ENCODE results near the gene FBXL19. TPM values are rescaled to one million over a fixed set of nuclear protein-coding genes. Genes with fewer than 3 reads are reported as not detected.

The FBXL19 gene
- polyA plus RNA-seq, 1 of the 3 experiments (the other 2 are of a cell fraction) = 20.6 TPM

- no peak for TF ChIP-seq EZH2phosphoT487 (IDR thresholded peaks at IDR 0.05; ENCODE audit: borderline replicate concordance, low read depth)
- TF ChIP-seq IRF3 (IDR thresholded peaks at IDR 0.05; ENCODE audit: low read depth, low read length) = no peak
- TF ChIP-seq RXRA (IDR thresholded peaks at IDR 0.05; ENCODE audit: borderline replicate concordance, low read depth) = no peak
These were observed 26.3 kb upstream of the FBXL19 start (continued) for GRCh38 chr16:30896889-30897733.

GRCh38 chr16:30899794-30900193 lies 23.6 kb upstream of the FBXL19 start:
- no peak for DNase-seq
- H3K4me2 ChIP-seq = no peak overlapping the region
- H4K20me1 ChIP-seq (ENCODE audit: insufficient read depth) = no peaks in the 10 kb centered on the region
- WGBS (ENCODE audit: low lambda C conversion rate) = 92% methylated on average over 2 of the region's 2 CpGs
- H3K27ac ChIP-seq (ENCODE audit: low read depth in 2 of 2, low read length in 1 of 2) = no peak overlapping the region
- H3K9me3 ChIP-seq = no peaks in the 10 kb centered on the region
- TF ChIP-seq PBX3 (IDR thresholded peaks at IDR 0.05) (no peak), RFX5 (IDR thresholded peaks at IDR 0.05; ENCODE audit: low read length) (no peak), TAF1 (IDR thresholded peaks at IDR 0.05; ENCODE audit: borderline replicate concordance, low read depth, low read length) (no peak), EP300 (IDR thresholded peaks at IDR 0.05; ENCODE audit: borderline replicate concordance in 1 of 2, low read depth in 1 of 2, low read length in 1 of 2) (no peak), MEF2A (IDR thresholded peaks at IDR 0.05; ENCODE audit: borderline replicate concordance, low read depth) (no peak), MAX (IDR thresholded peaks at IDR 0.05; ENCODE audit: low read depth) (no peak), NRF1 (IDR thresholded peaks at IDR 0.05; ENCODE audit: low read depth, low read length) (no peak), MXI1 (IDR thresholded peaks at IDR 0.05; ENCODE audit: low read depth, low read length) (no peak), REST (IDR thresholded peaks at IDR 0.05; ENCODE audit: low read depth, low read length) (no peak), RAD21 (IDR thresholded peaks at IDR 0.05; ENCODE audit: low read length) (no peak), SIN3A (IDR thresholded peaks at IDR 0.05; ENCODE audit: borderline replicate concordance, low read depth, low read length) (no peak), TCF12 (IDR thresholded peaks at IDR 0.05) (no peak)
- ChIA-PET CTCF (interaction anchor here (1.6 to 4.6 kb wide), 2 partner anchors 42 to 56 kb away, joined by 4 to 74 read pairs; no protein-coding TSS in a partner anchor), POLR2A (no interaction called here)
- H3K27me3 ChIP-seq (ENCODE audit: insufficient read depth) = no peaks in the 10 kb centered on the region
- H3K36me3 ChIP-seq (replicated peaks in 1 of 2; ENCODE audit: control insufficient read depth in 1 of 2, insufficient read depth in 2 of 2, low read length in 1 of 2) = no peaks in the 10 kb centered on the region
- peaks cover 30% of the 10 kb centered on the region for H3F3A ChIP-seq (replicated peaks; ENCODE audit: insufficient read depth)
- no peak overlapping the region for H2AFZ ChIP-seq (ENCODE audit: low read depth)
- H3K4me3 ChIP-seq (ENCODE audit: low read depth in 2 of 2, low read length in 1 of 2) = no peak overlapping the region
- H3K9ac ChIP-seq = no peak overlapping the region
- peaks cover 12 to 25% of the 10 kb centered on the region in 2 experiments; a peak in 3 of 4 replicates for H3K4me1 ChIP-seq (ENCODE audit: control insufficient read depth in 1 of 2, insufficient read depth in 2 of 2, low read depth in 1 of 2, low read length in 1 of 2)
- H3K79me2 ChIP-seq (ENCODE audit: insufficient read depth) = peaks cover 4% of the 10 kb centered on the region; the same call in 1 of the 2 replicates
- H3K9me2 ChIP-seq = no peaks in the 10 kb centered on the region
